Measurements from ENCODE around the gene EPHA8.
A peak's percentile ranks its signal among the peaks of the same experiment; 100 is the strongest.

Gene EPHA8

GRCh38 chr1:22588899-22589422 is 25.7 kb downstream of the EPHA8 start:
- no peak for DNase-seq (ENCODE audit: low read depth in 2 of 3, low spot score in 1 of 3)

- no peak for DNase-seq (ENCODE audit: low read depth in 2 of 3, low spot score in 1 of 3)
Observed at GRCh38 chr1:22591576-22591975, 28.3 kb downstream of the EPHA8 start.

GRCh38 chr1:22592051-22592450 is 28.8 kb downstream of the EPHA8 start:
- DNase-seq (ENCODE audit: low read depth in 2 of 3, low spot score in 1 of 3) = no peak

GRCh38 chr1:22592919-22593790 is 29.9 kb downstream of the EPHA8 start:
- no peak for DNase-seq (ENCODE audit: low read depth in 2 of 3, low spot score in 1 of 3)

GRCh38 chr1:22594396-22594795 is 31.1 kb downstream of the EPHA8 start:
- DNase-seq (ENCODE audit: low read depth in 2 of 3, low spot score in 1 of 3) = no peak

GRCh38 chr1:22595108-22595507 is 31.8 kb downstream of the EPHA8 start:
- DNase-seq (ENCODE audit: low read depth in 2 of 3, low spot score in 1 of 3) = no peak

GRCh38 chr1:22597301-22597965 is 34.1 kb downstream of the EPHA8 start:
- DNase-seq (ENCODE audit: low read depth in 2 of 3, low spot score in 1 of 3) = no peak

- no peak for DNase-seq (ENCODE audit: low read depth in 2 of 3, low spot score in 1 of 3)
Observed at GRCh38 chr1:22597996-22598395, 34.7 kb downstream of the EPHA8 start.

- no peak for DNase-seq (ENCODE audit: low read depth in 2 of 3, low spot score in 1 of 3)
Observed at GRCh38 chr1:22598736-22599135, 35.4 kb downstream of the EPHA8 start.

- no peak for DNase-seq (ENCODE audit: low read depth in 2 of 3, low spot score in 1 of 3)
Observed at GRCh38 chr1:22600071-22600816, 37.0 kb downstream of the EPHA8 start.

- DNase-seq (ENCODE audit: low read depth in 2 of 3, low spot score in 1 of 3) = no peak
Observed at GRCh38 chr1:22600817-22601605, 37.7 kb downstream of the EPHA8 start.

- DNase-seq (ENCODE audit: low read depth in 2 of 3, low spot score in 1 of 3) = no peak
Observed at GRCh38 chr1:22601610-22602009, 38.3 kb downstream of the EPHA8 start.

- no peak for DNase-seq (ENCODE audit: low read depth in 2 of 3, low spot score in 1 of 3)
Observed at GRCh38 chr1:22602060-22602740, 38.9 kb downstream of the EPHA8 start.

- no peak for DNase-seq (ENCODE audit: low read depth in 2 of 3, low spot score in 1 of 3)
Observed at GRCh38 chr1:22606161-22606560, 42.9 kb downstream of the EPHA8 start.

- DNase-seq (ENCODE audit: low read depth in 2 of 3, low spot score in 1 of 3) = no peak
Observed at GRCh38 chr1:22607154-22607553, 43.9 kb downstream of the EPHA8 start.

- DNase-seq (ENCODE audit: low read depth in 2 of 3, low spot score in 1 of 3) = no peak
Observed at GRCh38 chr1:22608361-22608760, 45.1 kb downstream of the EPHA8 start.

GRCh38 chr1:22609291-22609690 is 46.0 kb downstream of the EPHA8 start:
- no peak for DNase-seq (ENCODE audit: low read depth in 2 of 3, low spot score in 1 of 3)

- peak in 2 of 3 donors; percentile 4 to 12 for DNase-seq (ENCODE audit: low read depth in 2 of 3, low spot score in 1 of 3)
Observed at GRCh38 chr1:22611530-22611947, 48.2 kb downstream of the EPHA8 start.

GRCh38 chr1:22612671-22613571 is 49.6 kb downstream of the EPHA8 start:
- no peak for DNase-seq (ENCODE audit: low read depth in 2 of 3, low spot score in 1 of 3)
